Neural progenitor cell (in vitro differentiated cells): ENCODE data around the gene MRPL45. TPM values are rescaled to one million over a fixed set of nuclear protein-coding genes. Genes with fewer than 3 reads are reported as not detected.

ENCODE experiments used
- DNase-seq: peaks from one replicate; pipeline ENCODE4 v3.0.0-alpha.2; 2016; ENCODE audit warnings: low spot score
- H2AFZ ChIP-seq: fragments of 200-600 bp; sonication (generic); replicated peaks from 2 replicates; pipeline ENCODE4 v1.6.1; 2016; ENCODE audit warnings: antibody characterized with exemption
- H3F3A ChIP-seq: fragments of 200-600 bp; sonication (generic); 2 replicates; pipeline ENCODE4 v1.6.1; 2016; ENCODE audit warnings: antibody characterized with exemption, low read depth
- H3K27ac ChIP-seq: fragments of 200-600 bp; sonication (generic); 2 replicates; pipeline ENCODE4 v1.5.1; 2016; ENCODE audit warnings: mild to moderate bottlenecking
- H3K27me3 ChIP-seq: fragments of 200-600 bp; sonication (generic); 2 replicates; pipeline ENCODE4 v1.6.1; 2016; ENCODE audit warnings: mild to moderate bottlenecking, moderate library complexity
- H3K36me3 ChIP-seq: fragments of 200-600 bp; sonication (generic); 2 replicates; pipeline ENCODE4 v1.5.1; 2016
- H3K4me1 ChIP-seq: fragments of 200-600 bp; sonication (generic); 2 replicates; pipeline ENCODE4 v1.6.1; 2016; ENCODE audit warnings: mixed run types
- H3K4me2 ChIP-seq: fragments of 200-600 bp; sonication (generic); 2 replicates; pipeline ENCODE4 v1.6.1; 2016
- H3K4me3 ChIP-seq: fragments of 200-600 bp; sonication (generic); 2 replicates; pipeline ENCODE4 v1.5.1; 2016
- H3K79me2 ChIP-seq: fragments of 200-600 bp; sonication (generic); 2 replicates; pipeline ENCODE4 v1.6.1; 2016; ENCODE audit warnings: low read depth
- H3K9ac ChIP-seq: fragments of 200-600 bp; sonication (generic); 2 replicates; pipeline ENCODE4 v1.6.1; 2016
- H3K9me3 ChIP-seq: fragments of 200-600 bp; sonication (generic); 2 replicates; pipeline ENCODE4 v1.5.1; 2016; ENCODE audit warnings: low read depth
- H4K20me1 ChIP-seq: fragments of 200-600 bp; sonication (generic); 2 replicates; pipeline ENCODE4 v1.6.1; 2016; ENCODE audit warnings: low read depth
- H3K27ac Mint-ChIP-seq: 3 replicates; pipeline ENCODE4 v1.8.0; 2021; ENCODE audit warnings: mixed read lengths
- H3K27me3 Mint-ChIP-seq: 2 replicates; pipeline ENCODE4 v1.8.0; 2022; ENCODE audit warnings: low read depth, mild to moderate bottlenecking, inconsistent platforms, moderate library complexity, mixed read lengths; ENCODE audit not compliant: insufficient read depth
- H3K36me3 Mint-ChIP-seq: 3 replicates; pipeline ENCODE4 v1.8.0; 2021; ENCODE audit warnings: mixed read lengths
- H3K4me1 Mint-ChIP-seq: 3 replicates; pipeline ENCODE4 v1.8.0; 2021; ENCODE audit warnings: mixed read lengths
- H3K4me3 Mint-ChIP-seq: 3 replicates; pipeline ENCODE4 v1.8.0; 2021; ENCODE audit warnings: mild to moderate bottlenecking, moderate library complexity, mixed read lengths
- H3K9me3 Mint-ChIP-seq: 3 replicates; pipeline ENCODE4 v1.8.0; 2020; ENCODE audit warnings: mixed read lengths
- EZH2 ChIP-seq: fragments of 200-600 bp; sonication (generic); IDR thresholded peaks from 2 replicates; pipeline ENCODE4 v1.6.1; 2017; ENCODE audit warnings: antibody characterized with exemption, mild to moderate bottlenecking, moderate library complexity
- EZH2phosphoT487 ChIP-seq: fragments of 200-600 bp; sonication (generic); IDR thresholded peaks from 2 replicates; pipeline ENCODE4 v1.6.1; 2017; ENCODE audit warnings: antibody characterized with exemption
- total RNA-seq: library from RNA; depleted of rRNA; stranded (reverse); fragments of >200 nt; gene quantifications from 2 replicates; pipeline ENCODE4 v1.2.3, GENCODE V29; 2015; ENCODE audit warnings: low replicate concordance
- TF ChIP-seq, protein P1 (sequence below): fragments of 200-600 bp; sonication (generic); IDR thresholded peaks from 2 replicates; pipeline ENCODE4 v1.5.1; 2017; ENCODE audit warnings: antibody characterized with exemption, mild to moderate bottlenecking

Gene MRPL45
- total RNA-seq, 1 donor from 2014 or later = 68.3 TPM

DNA sequence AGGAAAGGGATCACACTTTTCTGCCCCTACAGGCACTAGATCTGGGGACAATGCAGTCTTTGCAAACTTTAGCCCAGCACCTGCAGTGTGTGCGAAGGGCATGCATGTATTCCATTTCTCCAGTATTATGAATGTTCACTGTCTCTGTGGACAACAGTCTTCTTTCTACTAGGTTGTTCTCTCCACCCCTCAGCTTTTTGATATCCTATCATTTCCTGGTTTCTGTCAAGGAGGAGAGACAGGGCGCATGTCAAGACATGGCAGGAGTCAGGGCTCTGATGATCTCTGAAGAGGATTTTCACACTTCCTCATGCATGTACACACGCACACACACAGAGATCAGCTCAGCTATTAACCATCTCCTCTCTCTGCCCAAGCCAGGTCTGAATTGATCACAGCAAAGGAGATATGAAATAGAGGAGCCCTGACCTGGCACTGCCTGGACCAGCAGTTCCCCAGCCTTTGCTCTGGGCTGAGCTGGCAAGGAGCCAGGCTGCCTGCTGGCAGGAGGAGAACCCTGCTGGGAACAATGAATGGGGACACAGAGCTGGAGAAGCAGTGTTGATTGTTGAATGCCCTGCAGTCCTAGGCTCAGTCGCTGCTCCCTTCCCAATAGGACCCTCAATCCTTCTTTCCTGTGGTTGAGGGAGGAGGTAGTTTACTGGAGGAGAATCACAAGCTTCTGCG, 44.2 kb downstream of the MRPL45 start:
- H3K4me3 Mint-ChIP-seq = no peak overlapping the region

DNA sequence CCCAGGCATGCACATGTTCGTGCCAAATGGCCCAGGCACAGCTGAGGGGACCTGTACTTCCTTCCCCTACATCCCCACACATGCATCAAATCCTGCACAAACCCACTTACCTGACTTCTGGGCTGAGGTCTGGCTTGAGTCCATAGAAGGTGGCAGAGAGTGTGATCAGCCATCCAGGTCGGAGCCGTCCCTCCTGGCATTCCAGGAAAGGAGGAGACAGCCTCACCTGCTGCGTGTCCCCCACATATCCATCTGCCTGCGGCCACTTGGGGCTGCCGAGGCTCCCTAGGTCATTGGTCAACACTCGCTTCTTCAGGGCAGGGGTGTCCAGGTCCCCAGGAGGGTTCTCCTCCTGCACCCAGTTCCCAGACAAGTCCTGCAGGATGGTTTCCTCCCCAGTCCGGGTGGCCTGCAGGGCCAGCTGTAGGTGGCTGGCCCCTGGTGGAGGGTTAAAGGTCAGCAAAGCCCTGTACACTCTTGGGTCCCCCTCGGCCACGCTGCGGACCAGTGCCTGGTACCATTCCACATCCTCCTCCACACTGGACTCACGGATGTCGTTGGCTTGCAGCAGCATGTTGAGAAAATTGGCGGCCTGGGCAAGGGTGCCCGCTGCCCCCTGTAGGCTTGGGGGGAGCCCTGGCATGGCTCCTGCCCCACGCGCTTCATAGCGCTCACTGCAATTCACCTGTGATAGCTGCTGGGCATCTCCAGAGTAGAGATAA, 46.1 kb downstream of the MRPL45 start:
- no peak overlapping the region for H3K27ac ChIP-seq
- peaks cover 7% of the 10 kb centered on the region for H3K4me1 ChIP-seq
- H3K27me3 ChIP-seq = no peaks in the 10 kb centered on the region
- TF ChIP-seq EZH2 (no peak), EZH2phosphoT487 (no peak)
- TF ChIP-seq, protein P1, sequence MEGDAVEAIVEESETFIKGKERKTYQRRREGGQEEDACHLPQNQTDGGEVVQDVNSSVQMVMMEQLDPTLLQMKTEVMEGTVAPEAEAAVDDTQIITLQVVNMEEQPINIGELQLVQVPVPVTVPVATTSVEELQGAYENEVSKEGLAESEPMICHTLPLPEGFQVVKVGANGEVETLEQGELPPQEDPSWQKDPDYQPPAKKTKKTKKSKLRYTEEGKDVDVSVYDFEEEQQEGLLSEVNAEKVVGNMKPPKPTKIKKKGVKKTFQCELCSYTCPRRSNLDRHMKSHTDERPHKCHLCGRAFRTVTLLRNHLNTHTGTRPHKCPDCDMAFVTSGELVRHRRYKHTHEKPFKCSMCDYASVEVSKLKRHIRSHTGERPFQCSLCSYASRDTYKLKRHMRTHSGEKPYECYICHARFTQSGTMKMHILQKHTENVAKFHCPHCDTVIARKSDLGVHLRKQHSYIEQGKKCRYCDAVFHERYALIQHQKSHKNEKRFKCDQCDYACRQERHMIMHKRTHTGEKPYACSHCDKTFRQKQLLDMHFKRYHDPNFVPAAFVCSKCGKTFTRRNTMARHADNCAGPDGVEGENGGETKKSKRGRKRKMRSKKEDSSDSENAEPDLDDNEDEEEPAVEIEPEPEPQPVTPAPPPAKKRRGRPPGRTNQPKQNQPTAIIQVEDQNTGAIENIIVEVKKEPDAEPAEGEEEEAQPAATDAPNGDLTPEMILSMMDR = no peak
- no peaks in the 10 kb centered on the region for H3K36me3 ChIP-seq
- no peaks in the 10 kb centered on the region for H3K79me2 ChIP-seq
- no peak overlapping the region for H3K4me3 ChIP-seq
- peak overlapping the region; percentile 57 for H3K27ac Mint-ChIP-seq
- H3K4me3 Mint-ChIP-seq = no peak overlapping the region
- no peak for DNase-seq
- peaks cover 6% of the 10 kb centered on the region for H3K27me3 Mint-ChIP-seq
- H3K4me2 ChIP-seq = no peak overlapping the region
- H3K9ac ChIP-seq = no peak overlapping the region
- peaks cover 10% of the 10 kb centered on the region for H3F3A ChIP-seq
- H3K4me1 Mint-ChIP-seq = peaks cover 17% of the 10 kb centered on the region
- H4K20me1 ChIP-seq = no peaks in the 10 kb centered on the region
- H2AFZ ChIP-seq = no peak overlapping the region
- H3K9me3 ChIP-seq = no peaks in the 10 kb centered on the region
- no peaks in the 10 kb centered on the region for H3K9me3 Mint-ChIP-seq
- no peaks in the 10 kb centered on the region for H3K36me3 Mint-ChIP-seq

More for the DNA sequence above, 44.2 kb downstream of the MRPL45 start:
- H3K9me3 ChIP-seq = no peaks in the 10 kb centered on the region
- H3F3A ChIP-seq = peaks cover 10% of the 10 kb centered on the region
- H3K27ac ChIP-seq = no peak overlapping the region
- no peaks in the 10 kb centered on the region for H3K36me3 ChIP-seq
- H2AFZ ChIP-seq = no peak overlapping the region
- no peaks in the 10 kb centered on the region for H3K9me3 Mint-ChIP-seq
- no peak overlapping the region for H3K4me3 ChIP-seq
- H3K4me1 ChIP-seq = peaks cover 7% of the 10 kb centered on the region
- H3K9ac ChIP-seq = no peak overlapping the region
- DNase-seq = peak; percentile 57
- peak overlapping the region; percentile 8 for H3K27ac Mint-ChIP-seq
- H3K27me3 Mint-ChIP-seq = peaks cover 6% of the 10 kb centered on the region
- H4K20me1 ChIP-seq = no peaks in the 10 kb centered on the region
- H3K36me3 Mint-ChIP-seq = no peaks in the 10 kb centered on the region
- TF ChIP-seq EZH2 (no peak), EZH2phosphoT487 (no peak)
- TF ChIP-seq, protein P1 = no peak
- no peaks in the 10 kb centered on the region for H3K27me3 ChIP-seq
- peaks cover 17% of the 10 kb centered on the region for H3K4me1 Mint-ChIP-seq
- no peaks in the 10 kb centered on the region for H3K79me2 ChIP-seq
- H3K4me2 ChIP-seq = peak overlapping the region; percentile 9

DNA sequence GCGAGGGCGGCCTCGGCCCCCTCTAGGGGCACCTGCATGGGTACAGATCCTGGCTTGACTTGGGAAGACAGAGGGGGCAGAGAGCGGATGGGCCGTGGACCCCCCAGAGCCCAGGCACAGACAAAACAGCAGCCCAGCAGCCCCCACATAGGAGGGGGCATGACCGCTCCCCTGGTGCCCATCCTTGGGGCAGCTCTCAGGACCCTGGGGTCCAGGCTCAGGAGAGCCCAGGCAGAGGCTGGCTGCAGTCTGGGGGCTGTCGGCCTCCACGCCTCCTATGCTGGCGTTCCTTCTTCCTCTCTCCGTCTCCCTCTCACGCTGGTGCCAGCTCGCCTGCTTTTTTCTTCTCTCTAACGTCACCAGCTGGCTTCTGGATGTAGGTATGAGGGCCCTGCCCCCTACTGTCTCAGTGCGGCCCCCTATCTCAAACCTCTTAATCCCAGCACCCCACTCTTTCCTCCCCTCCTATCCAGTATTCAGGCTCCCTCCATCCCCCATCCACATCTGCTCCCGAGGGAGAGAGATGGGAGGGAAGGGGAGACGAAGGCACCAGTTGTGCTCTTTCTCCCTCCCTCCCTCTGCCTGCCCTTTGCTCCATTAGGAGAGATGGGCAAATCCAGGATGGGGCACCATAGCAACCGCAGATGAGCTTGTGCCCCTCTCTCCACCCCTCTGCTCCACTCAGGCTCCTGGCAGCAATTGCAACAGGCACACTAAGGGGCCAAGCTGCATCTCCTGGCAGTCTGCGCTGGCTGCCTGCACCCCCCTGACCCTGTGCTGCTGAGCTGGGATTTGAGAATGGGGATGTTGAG, 46.8 kb downstream of the MRPL45 start, which contains the start of gene GPR179:
GPR179 (minus strand) TSS at position 349 of the 812 bp plus-strand sequence; CDS start at position 182, 167 bp downstream.
- H3K27ac ChIP-seq = no peak within 1 kb of the TSS
- Mint-ChIP-seq H3K36me3 (no peaks in the 10 kb centered on the region), H3K4me3 (no peak within 1 kb of the TSS), H3K9me3 (no peaks in the 10 kb centered on the region), H3K4me1 (peaks cover 17% of the 10 kb centered on the region), H3K27ac (peak within 1 kb of the TSS; percentile 57), H3K27me3 (peaks cover 2% of the 10 kb centered on the region)
- H3K4me3 ChIP-seq = no peak within 1 kb of the TSS
- peaks cover 12% of the 10 kb centered on the region for H3F3A ChIP-seq
- H3K27me3 ChIP-seq = no peaks in the 10 kb centered on the region
- H3K79me2 ChIP-seq = no peaks in the 10 kb centered on the region
- no peak within 1 kb of the TSS for H3K4me2 ChIP-seq
- TF ChIP-seq EZH2 = no peak
- TF ChIP-seq, protein P1 = no peak
- no peak for TF ChIP-seq EZH2phosphoT487
- no peak within 1 kb of the TSS for H2AFZ ChIP-seq
- peak within 1 kb of the TSS; percentile 39 for H3K9ac ChIP-seq
- no peaks in the 10 kb centered on the region for H3K36me3 ChIP-seq
- peaks cover 7% of the 10 kb centered on the region for H3K4me1 ChIP-seq
- no peaks in the 10 kb centered on the region for H3K9me3 ChIP-seq
- DNase-seq = no peak
- H4K20me1 ChIP-seq = no peaks in the 10 kb centered on the region
